GM12873 (cell line): Measurements from ENCODE around the gene HDAC9.

ENCODE experiments used
- CTCF ChIP-seq: IDR thresholded peaks from 2 replicates; pipeline ENCODE4 v1.5.1; 2012; ENCODE audit warnings: low read depth, mild to moderate bottlenecking, moderate library complexity, low read length, control low read depth; ENCODE audit not compliant: insufficient read depth; ENCODE audit errors: missing control alignments

The HDAC9 gene

GRCh38 chr7:19011212-19011611 is 515.7 kb downstream of the HDAC9 start:
- no peak for TF ChIP-seq CTCF

- no peak for TF ChIP-seq CTCF
Observed at GRCh38 chr7:19015098-19015497, 519.5 kb downstream of the HDAC9 start.

GRCh38 chr7:19016140-19016539 is 520.6 kb downstream of the HDAC9 start:
- TF ChIP-seq CTCF = no peak

GRCh38 chr7:19017374-19017773 is 521.8 kb downstream of the HDAC9 start:
- TF ChIP-seq CTCF = no peak

- TF ChIP-seq CTCF = no peak
Observed at GRCh38 chr7:19020062-19020461, 524.5 kb downstream of the HDAC9 start.

- no peak for TF ChIP-seq CTCF
Observed at GRCh38 chr7:19020711-19021110, 525.2 kb downstream of the HDAC9 start.

GRCh38 chr7:19023477-19023876 is 527.9 kb downstream of the HDAC9 start:
- no peak for TF ChIP-seq CTCF
